Stimulated activated naive CD8-positive, alpha-beta T cell treated with anti-CD3 and anti-CD28 coated beads, Interleukin-15, amount 100 ng/mL, for 72 hours (primary cell): ENCODE results near the gene COMT.

Experiments used
- ATAC-seq: fragments of 150-1000 bp; cut with Tn5 transposase; 2 replicates; pipeline ENCODE4 v1.10.0; 2021; ENCODE audit warnings: mild to moderate bottlenecking, moderate library complexity
- DNase-seq, 2 donors: peaks; one replicate each; pipeline ENCODE4 v3.0.0; 2021 to 2022
- H3K27ac Mint-ChIP-seq, 2 donors: one replicate each; pipeline ENCODE4 v1.8.0; 2022; ENCODE audit warnings: mild to moderate bottlenecking in 2 of 2, mixed read lengths in 2 of 2, moderate library complexity in 2 of 2
- H3K27me3 Mint-ChIP-seq: one replicate; pipeline ENCODE4 v1.8.0; 2022; ENCODE audit warnings: mixed read lengths
- H3K4me1 Mint-ChIP-seq: one replicate; pipeline ENCODE4 v1.8.0; 2022; ENCODE audit warnings: mild to moderate bottlenecking, mixed read lengths
- H3K4me3 Mint-ChIP-seq, 2 donors: one replicate each; pipeline ENCODE4 v1.8.0; 2022; ENCODE audit warnings: mild to moderate bottlenecking in 2 of 2, mixed read lengths in 2 of 2, moderate library complexity in 1 of 2
- H3K9me3 Mint-ChIP-seq, 2 donors: one replicate each; pipeline ENCODE4 v1.8.0; 2022; ENCODE audit warnings: mixed read lengths in 2 of 2

Gene COMT

GRCh38 chr22:19975707-19976035, 34.1 kb downstream of the COMT start:
- DNase-seq (no peak), ATAC-seq (no peak)
- Mint-ChIP-seq H3K4me3 (peak overlapping the region in 1 of 2 donors; percentile 1), H3K27me3 (no peaks in the 10 kb centered on the region), H3K4me1 (peaks cover 38% of the 10 kb centered on the region), H3K27ac (no peak overlapping the region), H3K9me3 (no peaks in the 10 kb centered on the region)

GRCh38 chr22:19976671-19977070, 35.1 kb downstream of the COMT start:
- Mint-ChIP-seq H3K27ac (no peak overlapping the region), H3K9me3 (no peaks in the 10 kb centered on the region), H3K4me1 (peaks cover 28% of the 10 kb centered on the region), H3K27me3 (no peaks in the 10 kb centered on the region), H3K4me3 (no peak overlapping the region)
- ATAC-seq (no peak), DNase-seq (no peak)

GRCh38 chr22:19977296-19978243, 36.0 kb downstream of the COMT start:
- H3K9me3 Mint-ChIP-seq = no peaks in the 10 kb centered on the region
- peaks cover 20% of the 10 kb centered on the region for H3K4me1 Mint-ChIP-seq
- DNase-seq = no peak
- H3K27me3 Mint-ChIP-seq = no peaks in the 10 kb centered on the region
- ATAC-seq = no peak
- H3K27ac Mint-ChIP-seq = peak overlapping the region in 1 of 2 donors; percentile 27
- no peak overlapping the region for H3K4me3 Mint-ChIP-seq

GRCh38 chr22:19978748-19979147, 37.2 kb downstream of the COMT start:
- no peaks in the 10 kb centered on the region for H3K27me3 Mint-ChIP-seq
- peaks cover 20% of the 10 kb centered on the region for H3K4me1 Mint-ChIP-seq
- DNase-seq (no peak), ATAC-seq (no peak)
- no peaks in the 10 kb centered on the region for H3K9me3 Mint-ChIP-seq
- no peak overlapping the region for H3K27ac Mint-ChIP-seq
- H3K4me3 Mint-ChIP-seq = no peak overlapping the region

- Mint-ChIP-seq H3K27me3 (peaks cover 2% of the 10 kb centered on the region), H3K9me3 (no peaks in the 10 kb centered on the region), H3K4me3 (no peak overlapping the region), H3K4me1 (peaks cover 8% of the 10 kb centered on the region), H3K27ac (no peak overlapping the region)
- ATAC-seq = no peak
- DNase-seq = no peak
Measured at GRCh38 chr22:19979712-19980493, 38.3 kb downstream of the COMT start.

GRCh38 chr22:19980766-19981165, 39.2 kb downstream of the COMT start:
- ATAC-seq = no peak
- no peak for DNase-seq
- H3K27ac Mint-ChIP-seq = no peak overlapping the region
- no peaks in the 10 kb centered on the region for H3K4me1 Mint-ChIP-seq
- peaks cover 10% of the 10 kb centered on the region for H3K27me3 Mint-ChIP-seq
- H3K4me3 Mint-ChIP-seq = no peak overlapping the region
- H3K9me3 Mint-ChIP-seq = no peaks in the 10 kb centered on the region

GRCh38 chr22:19981171-19981960, 39.8 kb downstream of the COMT start:
- ATAC-seq = no peak
- Mint-ChIP-seq H3K27me3 (peaks cover 13% of the 10 kb centered on the region), H3K9me3 (no peaks in the 10 kb centered on the region), H3K4me3 (no peak overlapping the region), H3K4me1 (no peaks in the 10 kb centered on the region), H3K27ac (peak overlapping the region in 1 of 2 donors; percentile 15)
- DNase-seq = no peak

- DNase-seq (no peak), ATAC-seq (no peak)
- Mint-ChIP-seq H3K27me3 (peaks cover 13% of the 10 kb centered on the region), H3K27ac (peak overlapping the region in 1 of 2 donors; percentile 59), H3K4me1 (no peaks in the 10 kb centered on the region), H3K4me3 (no peak overlapping the region), H3K9me3 (no peaks in the 10 kb centered on the region)
Measured at GRCh38 chr22:19981961-19982920, 40.7 kb downstream of the COMT start.

- Mint-ChIP-seq H3K4me1 (no peaks in the 10 kb centered on the region), H3K9me3 (no peaks in the 10 kb centered on the region), H3K27me3 (peaks cover 13% of the 10 kb centered on the region), H3K27ac (no peak overlapping the region), H3K4me3 (no peak overlapping the region)
- DNase-seq (no peak), ATAC-seq (no peak)
Measured at GRCh38 chr22:19982991-19983578, 41.5 kb downstream of the COMT start.

- no peak for DNase-seq
- H3K4me1 Mint-ChIP-seq = no peaks in the 10 kb centered on the region
- no peak overlapping the region for H3K4me3 Mint-ChIP-seq
- ATAC-seq = no peak
- no peaks in the 10 kb centered on the region for H3K9me3 Mint-ChIP-seq
- H3K27me3 Mint-ChIP-seq = peaks cover 13% of the 10 kb centered on the region
- peak overlapping the region in 1 of 2 donors; percentile 67 for H3K27ac Mint-ChIP-seq
Measured at GRCh38 chr22:19983741-19984140, 42.2 kb downstream of the COMT start.

GRCh38 chr22:19984201-19984753, 42.7 kb downstream of the COMT start:
- no peak for ATAC-seq

GRCh38 chr22:19984851-19985811, 43.6 kb downstream of the COMT start:
- Mint-ChIP-seq H3K9me3 (no peaks in the 10 kb centered on the region), H3K27ac (peak overlapping the region in 1 of 2 donors; percentile 69), H3K4me3 (no peak overlapping the region), H3K27me3 (peaks cover 13% of the 10 kb centered on the region), H3K4me1 (no peaks in the 10 kb centered on the region)
- ATAC-seq (no peak), DNase-seq (no peak)

More at GRCh38 chr22:19984201-19984753, 42.7 kb downstream of the COMT start:
- no peak for DNase-seq
- no peaks in the 10 kb centered on the region for H3K4me1 Mint-ChIP-seq
- no peak overlapping the region for H3K4me3 Mint-ChIP-seq
- H3K27ac Mint-ChIP-seq = no peak overlapping the region
- peaks cover 13% of the 10 kb centered on the region for H3K27me3 Mint-ChIP-seq
- no peaks in the 10 kb centered on the region for H3K9me3 Mint-ChIP-seq

GRCh38 chr22:19986011-19986409, 44.4 kb downstream of the COMT start:
- Mint-ChIP-seq H3K4me1 (no peaks in the 10 kb centered on the region), H3K4me3 (peak overlapping the region in 1 of 2 donors; percentile 75)

More at GRCh38 chr22:19986011-19986409, 44.4 kb downstream of the COMT start:
- ATAC-seq (peak; percentile 4), DNase-seq (no peak)
- Mint-ChIP-seq H3K9me3 (no peaks in the 10 kb centered on the region), H3K27ac (no peak overlapping the region), H3K27me3 (peaks cover 13% of the 10 kb centered on the region)
